Body of pancreas (tissue), 4 donors: ENCODE results near the gene SAMHD1.

Experiments used
- POLR2A ChIP-seq, 3 donors: fragments of 450-650 bp; IDR thresholded peaks; one replicate each; pipeline ENCODE4 v1.6.1; 2016; ENCODE audit warnings: antibody characterized with exemption in 3 of 3, mild to moderate bottlenecking in 2 of 3
- TF ChIP-seq, protein P1 (sequence below), 7 experiments: fragments of 450-650 bp in 4 of 7; fragments of 200-600 bp in 3 of 7; sonication (generic) in 3 of 7; IDR thresholded peaks; one replicate each; pipeline ENCODE4 v1.5.1; 2016 to 2019; ENCODE audit warnings: antibody characterized with exemption in 7 of 7

DNA sequence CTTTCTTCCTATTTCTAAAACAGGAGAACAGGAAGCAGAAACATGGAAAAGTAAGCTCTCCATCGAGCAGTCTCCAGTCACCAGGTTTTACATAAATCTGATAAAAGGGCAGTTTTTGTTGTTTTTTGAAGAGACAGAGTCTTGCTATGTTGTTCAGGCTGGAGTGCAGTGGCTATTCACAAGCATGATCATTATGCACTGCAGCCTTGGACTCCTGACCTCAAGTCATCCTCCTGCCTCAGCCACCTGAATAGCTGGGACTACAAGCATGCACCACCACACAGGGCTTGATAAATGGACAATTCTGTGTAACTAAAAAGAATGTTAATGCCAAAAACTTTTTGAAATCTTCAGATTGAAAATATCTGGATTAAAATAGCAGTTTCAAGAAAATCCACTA is 23.8 kb downstream of the SAMHD1 start:
- TF ChIP-seq, protein P1, sequence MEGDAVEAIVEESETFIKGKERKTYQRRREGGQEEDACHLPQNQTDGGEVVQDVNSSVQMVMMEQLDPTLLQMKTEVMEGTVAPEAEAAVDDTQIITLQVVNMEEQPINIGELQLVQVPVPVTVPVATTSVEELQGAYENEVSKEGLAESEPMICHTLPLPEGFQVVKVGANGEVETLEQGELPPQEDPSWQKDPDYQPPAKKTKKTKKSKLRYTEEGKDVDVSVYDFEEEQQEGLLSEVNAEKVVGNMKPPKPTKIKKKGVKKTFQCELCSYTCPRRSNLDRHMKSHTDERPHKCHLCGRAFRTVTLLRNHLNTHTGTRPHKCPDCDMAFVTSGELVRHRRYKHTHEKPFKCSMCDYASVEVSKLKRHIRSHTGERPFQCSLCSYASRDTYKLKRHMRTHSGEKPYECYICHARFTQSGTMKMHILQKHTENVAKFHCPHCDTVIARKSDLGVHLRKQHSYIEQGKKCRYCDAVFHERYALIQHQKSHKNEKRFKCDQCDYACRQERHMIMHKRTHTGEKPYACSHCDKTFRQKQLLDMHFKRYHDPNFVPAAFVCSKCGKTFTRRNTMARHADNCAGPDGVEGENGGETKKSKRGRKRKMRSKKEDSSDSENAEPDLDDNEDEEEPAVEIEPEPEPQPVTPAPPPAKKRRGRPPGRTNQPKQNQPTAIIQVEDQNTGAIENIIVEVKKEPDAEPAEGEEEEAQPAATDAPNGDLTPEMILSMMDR (IDR thresholded peaks at IDR 0.05) = no peak
- TF ChIP-seq POLR2A (IDR thresholded peaks at IDR 0.05) = no peak
